Measurements from ENCODE around the gene TBC1D22A. TPM values are rescaled to one million over a fixed set of nuclear protein-coding genes. Genes with fewer than 3 reads are reported as not detected.

The TBC1D22A gene
- polyA plus RNA-seq, 1 of the 3 experiments (the other 2 are of a cell fraction), result 16.5 TPM

DNA sequence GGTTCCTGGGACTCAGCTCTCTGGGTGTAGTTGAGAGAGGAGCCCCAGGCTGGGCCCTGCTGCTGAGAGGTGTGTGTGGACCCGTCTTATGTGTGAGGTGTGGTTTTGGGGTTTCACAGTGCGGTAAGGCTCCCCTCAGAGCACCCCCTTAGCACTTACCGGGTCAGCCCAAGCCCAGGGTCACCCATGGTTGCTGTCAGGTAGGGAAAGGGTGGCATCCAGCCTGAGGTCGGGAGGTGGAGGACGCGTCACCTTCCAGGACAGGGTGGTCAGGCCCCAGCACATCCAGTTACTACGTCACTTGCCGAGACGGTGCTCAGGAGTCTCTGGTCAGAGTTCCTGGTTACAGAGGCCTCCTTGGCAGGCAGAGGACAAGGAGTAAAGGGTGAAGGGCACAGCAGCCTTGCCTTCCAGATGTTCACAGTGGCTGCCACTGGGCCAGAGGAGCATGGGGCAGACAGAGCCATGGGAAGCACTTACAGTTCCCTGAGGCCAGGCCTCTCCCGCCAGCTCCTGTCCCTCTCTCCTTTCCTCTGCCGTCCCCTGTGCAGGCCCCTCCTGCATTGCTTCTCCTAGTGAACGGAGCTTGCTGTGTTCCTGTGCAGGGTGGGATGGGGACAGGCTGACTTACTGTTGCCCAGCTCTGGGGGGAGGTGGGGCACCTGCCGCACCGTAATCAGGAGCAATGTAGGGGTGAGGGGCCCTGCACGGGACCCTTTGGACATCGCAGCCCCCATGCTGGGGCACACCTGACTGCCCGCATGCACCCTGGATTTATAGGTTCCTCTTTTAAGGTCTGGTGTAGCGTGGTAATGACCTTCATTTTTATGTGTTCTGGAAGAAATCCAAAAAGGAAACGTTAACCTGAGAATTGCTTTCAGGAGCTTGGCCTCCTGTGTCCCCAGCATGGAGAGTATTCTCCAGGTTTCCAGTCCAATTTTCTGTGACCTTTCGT, 285.9 kb downstream of the TBC1D22A start:
- POLR2A ChIA-PET, result interaction anchor here (1.1 kb wide), 1 partner anchor 9 kb away, joined by 3 read pairs; no protein-coding TSS in a partner anchor
- no peaks in the 10 kb centered on the region for H3F3A ChIP-seq (replicated peaks; ENCODE audit: insufficient read depth)
- H3K9me3 ChIP-seq, result no peaks in the 10 kb centered on the region
- no peak overlapping the region for H3K9ac ChIP-seq
- H3K9me2 ChIP-seq, result no peaks in the 10 kb centered on the region
- H2AFZ ChIP-seq (ENCODE audit: low read depth), result no peak overlapping the region
- no peaks in the 10 kb centered on the region for H3K36me3 ChIP-seq (replicated peaks in 1 of 2; ENCODE audit: control insufficient read depth in 1 of 2, insufficient read depth in 2 of 2, low read length in 1 of 2)
- no peaks in the 10 kb centered on the region for H4K20me1 ChIP-seq (ENCODE audit: insufficient read depth)
- CTCF ChIA-PET, result interaction anchor here (1.0 kb wide), 1 partner anchor 250 kb away, joined by 3 read pairs; no protein-coding TSS in a partner anchor
- no peaks in the 10 kb centered on the region for H3K27me3 ChIP-seq (ENCODE audit: insufficient read depth)
- H3K4me2 ChIP-seq, result no peak overlapping the region
- TF ChIP-seq FOSL2 (IDR thresholded peaks at IDR 0.05; ENCODE audit: borderline replicate concordance, low read depth) (no peak), MXI1 (IDR thresholded peaks at IDR 0.05; ENCODE audit: low read depth, low read length) (no peak), GATA2 (CRISPR knock-in tag; IDR thresholded peaks at IDR 0.05) (no peak), YY1 (IDR thresholded peaks at IDR 0.05; ENCODE audit: low read depth) (no peak), POLR2AphosphoS5 (IDR thresholded peaks at IDR 0.05; ENCODE audit: low read depth, low read length) (no peak), TCF12 (IDR thresholded peaks at IDR 0.05) (no peak), FOXJ3 (CRISPR knock-in tag; IDR thresholded peaks at IDR 0.05) (no peak), NRF1 (IDR thresholded peaks at IDR 0.05; ENCODE audit: low read depth, low read length) (no peak), GABPA (IDR thresholded peaks at IDR 0.05; ENCODE audit: low read depth) (no peak), SMC3 (IDR thresholded peaks at IDR 0.05; ENCODE audit: low read depth, low read length) (no peak), SIN3A (IDR thresholded peaks at IDR 0.05; ENCODE audit: borderline replicate concordance, low read depth, low read length) (no peak), EP300 (IDR thresholded peaks at IDR 0.05; ENCODE audit: borderline replicate concordance in 1 of 2, low read depth in 1 of 2, low read length in 1 of 2) (no peak), EZH2phosphoT487 (IDR thresholded peaks at IDR 0.05; ENCODE audit: borderline replicate concordance, low read depth) (no peak), RFX5 (IDR thresholded peaks at IDR 0.05; ENCODE audit: low read length) (no peak), NFIC (IDR thresholded peaks at IDR 0.05; ENCODE audit: borderline replicate concordance) (no peak), TEAD4 (IDR thresholded peaks at IDR 0.05; ENCODE audit: borderline replicate concordance, insufficient read depth) (no peak)
- TF ChIP-seq, protein P1, sequence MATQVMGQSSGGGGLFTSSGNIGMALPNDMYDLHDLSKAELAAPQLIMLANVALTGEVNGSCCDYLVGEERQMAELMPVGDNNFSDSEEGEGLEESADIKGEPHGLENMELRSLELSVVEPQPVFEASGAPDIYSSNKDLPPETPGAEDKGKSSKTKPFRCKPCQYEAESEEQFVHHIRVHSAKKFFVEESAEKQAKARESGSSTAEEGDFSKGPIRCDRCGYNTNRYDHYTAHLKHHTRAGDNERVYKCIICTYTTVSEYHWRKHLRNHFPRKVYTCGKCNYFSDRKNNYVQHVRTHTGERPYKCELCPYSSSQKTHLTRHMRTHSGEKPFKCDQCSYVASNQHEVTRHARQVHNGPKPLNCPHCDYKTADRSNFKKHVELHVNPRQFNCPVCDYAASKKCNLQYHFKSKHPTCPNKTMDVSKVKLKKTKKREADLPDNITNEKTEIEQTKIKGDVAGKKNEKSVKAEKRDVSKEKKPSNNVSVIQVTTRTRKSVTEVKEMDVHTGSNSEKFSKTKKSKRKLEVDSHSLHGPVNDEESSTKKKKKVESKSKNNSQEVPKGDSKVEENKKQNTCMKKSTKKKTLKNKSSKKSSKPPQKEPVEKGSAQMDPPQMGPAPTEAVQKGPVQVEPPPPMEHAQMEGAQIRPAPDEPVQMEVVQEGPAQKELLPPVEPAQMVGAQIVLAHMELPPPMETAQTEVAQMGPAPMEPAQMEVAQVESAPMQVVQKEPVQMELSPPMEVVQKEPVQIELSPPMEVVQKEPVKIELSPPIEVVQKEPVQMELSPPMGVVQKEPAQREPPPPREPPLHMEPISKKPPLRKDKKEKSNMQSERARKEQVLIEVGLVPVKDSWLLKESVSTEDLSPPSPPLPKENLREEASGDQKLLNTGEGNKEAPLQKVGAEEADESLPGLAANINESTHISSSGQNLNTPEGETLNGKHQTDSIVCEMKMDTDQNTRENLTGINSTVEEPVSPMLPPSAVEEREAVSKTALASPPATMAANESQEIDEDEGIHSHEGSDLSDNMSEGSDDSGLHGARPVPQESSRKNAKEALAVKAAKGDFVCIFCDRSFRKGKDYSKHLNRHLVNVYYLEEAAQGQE (IDR thresholded peaks at IDR 0.05; ENCODE audit: low read depth, low read length), result no peak
- TF ChIP-seq, protein P2, sequence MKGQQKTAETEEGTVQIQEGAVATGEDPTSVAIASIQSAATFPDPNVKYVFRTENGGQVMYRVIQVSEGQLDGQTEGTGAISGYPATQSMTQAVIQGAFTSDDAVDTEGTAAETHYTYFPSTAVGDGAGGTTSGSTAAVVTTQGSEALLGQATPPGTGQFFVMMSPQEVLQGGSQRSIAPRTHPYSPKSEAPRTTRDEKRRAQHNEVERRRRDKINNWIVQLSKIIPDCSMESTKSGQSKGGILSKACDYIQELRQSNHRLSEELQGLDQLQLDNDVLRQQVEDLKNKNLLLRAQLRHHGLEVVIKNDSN (IDR thresholded peaks at IDR 0.05; ENCODE audit: borderline replicate concordance, low read depth), result no peak
- TF ChIP-seq, protein P3, sequence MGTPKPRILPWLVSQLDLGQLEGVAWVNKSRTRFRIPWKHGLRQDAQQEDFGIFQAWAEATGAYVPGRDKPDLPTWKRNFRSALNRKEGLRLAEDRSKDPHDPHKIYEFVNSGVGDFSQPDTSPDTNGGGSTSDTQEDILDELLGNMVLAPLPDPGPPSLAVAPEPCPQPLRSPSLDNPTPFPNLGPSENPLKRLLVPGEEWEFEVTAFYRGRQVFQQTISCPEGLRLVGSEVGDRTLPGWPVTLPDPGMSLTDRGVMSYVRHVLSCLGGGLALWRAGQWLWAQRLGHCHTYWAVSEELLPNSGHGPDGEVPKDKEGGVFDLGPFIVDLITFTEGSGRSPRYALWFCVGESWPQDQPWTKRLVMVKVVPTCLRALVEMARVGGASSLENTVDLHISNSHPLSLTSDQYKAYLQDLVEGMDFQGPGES (IDR thresholded peaks at IDR 0.05; ENCODE audit: low read depth, low read length), result no peak
- TF ChIP-seq, protein P4, sequence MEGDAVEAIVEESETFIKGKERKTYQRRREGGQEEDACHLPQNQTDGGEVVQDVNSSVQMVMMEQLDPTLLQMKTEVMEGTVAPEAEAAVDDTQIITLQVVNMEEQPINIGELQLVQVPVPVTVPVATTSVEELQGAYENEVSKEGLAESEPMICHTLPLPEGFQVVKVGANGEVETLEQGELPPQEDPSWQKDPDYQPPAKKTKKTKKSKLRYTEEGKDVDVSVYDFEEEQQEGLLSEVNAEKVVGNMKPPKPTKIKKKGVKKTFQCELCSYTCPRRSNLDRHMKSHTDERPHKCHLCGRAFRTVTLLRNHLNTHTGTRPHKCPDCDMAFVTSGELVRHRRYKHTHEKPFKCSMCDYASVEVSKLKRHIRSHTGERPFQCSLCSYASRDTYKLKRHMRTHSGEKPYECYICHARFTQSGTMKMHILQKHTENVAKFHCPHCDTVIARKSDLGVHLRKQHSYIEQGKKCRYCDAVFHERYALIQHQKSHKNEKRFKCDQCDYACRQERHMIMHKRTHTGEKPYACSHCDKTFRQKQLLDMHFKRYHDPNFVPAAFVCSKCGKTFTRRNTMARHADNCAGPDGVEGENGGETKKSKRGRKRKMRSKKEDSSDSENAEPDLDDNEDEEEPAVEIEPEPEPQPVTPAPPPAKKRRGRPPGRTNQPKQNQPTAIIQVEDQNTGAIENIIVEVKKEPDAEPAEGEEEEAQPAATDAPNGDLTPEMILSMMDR (IDR thresholded peaks at IDR 0.05), result no peak
- no peak overlapping the region for H3K4me3 ChIP-seq (ENCODE audit: low read depth in 2 of 2, low read length in 1 of 2)
- DNase-seq, result no peak
- no peaks in the 10 kb centered on the region for H3K79me2 ChIP-seq (ENCODE audit: insufficient read depth)
- no peaks in the 10 kb centered on the region; a peak in 2 of 4 replicates for H3K4me1 ChIP-seq (ENCODE audit: control insufficient read depth in 1 of 2, insufficient read depth in 2 of 2, low read depth in 1 of 2, low read length in 1 of 2)
- 92% methylated on average over 18 of the region's 20 CpGs for WGBS (ENCODE audit: low lambda C conversion rate)
- no peak overlapping the region for H3K27ac ChIP-seq (ENCODE audit: low read depth in 2 of 2, low read length in 1 of 2)
